ENCODE measurements around the gene HGS. TPM values are rescaled to one million over a fixed set of nuclear protein-coding genes. Genes with fewer than 3 reads are reported as not detected.

The HGS gene
- total RNA-seq, 2 donors from 2014 or later, result 114 to 130 TPM

DNA sequence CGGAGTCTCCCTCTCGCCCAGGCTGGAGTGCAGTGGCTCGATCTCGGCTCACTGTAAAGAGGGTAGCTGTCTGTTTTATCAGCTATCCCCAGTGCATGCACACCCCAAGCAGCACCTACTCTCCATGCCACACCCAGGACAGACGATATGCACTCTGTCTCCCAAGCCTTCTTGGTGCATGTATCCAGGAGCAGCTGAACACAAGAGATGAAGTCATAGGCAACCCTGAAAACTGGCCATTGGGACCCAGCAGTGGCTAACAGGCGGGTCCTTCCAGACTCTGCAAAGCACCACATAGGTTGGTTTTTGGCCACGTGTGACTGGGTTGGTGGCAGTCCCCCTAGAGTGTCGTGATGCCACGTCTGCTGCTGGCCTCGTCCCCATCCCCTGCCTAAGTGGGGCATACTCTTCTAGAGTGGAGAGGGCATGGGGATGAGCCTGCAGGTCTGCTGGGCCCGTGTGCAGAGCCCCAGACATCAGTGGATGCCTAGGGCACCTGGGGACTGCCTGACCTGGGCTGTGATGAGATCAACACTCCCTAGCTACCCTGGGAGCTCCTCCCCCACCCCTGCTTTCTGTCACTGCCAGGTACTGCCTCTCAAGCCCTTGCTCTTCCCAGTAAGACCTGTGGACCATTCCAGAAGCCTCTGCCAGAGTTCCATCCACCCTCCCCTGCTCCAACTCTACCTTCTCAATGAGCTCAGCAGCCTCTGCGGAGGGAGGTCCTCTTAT is 36.8 kb upstream of the HGS start:
- Mint-ChIP-seq H3K27ac (no peak overlapping the region), H3K36me3 (ENCODE audit: low read depth) (no peaks in the 10 kb centered on the region), H3K4me1 (peaks cover 4% of the 10 kb centered on the region), H3K27me3 (ENCODE audit: insufficient read depth) (peaks cover 26% of the 10 kb centered on the region), H3K9me3 (peaks cover 11% of the 10 kb centered on the region), H3K4me3 (peak overlapping the region; percentile 26)
- 81 to 83% methylated on average over 9 to 12 of the region's 12 CpGs for whole genome bisulfite sequencing, 2 experiments (ENCODE audit: insufficient coverage in 1 of 2, insufficient read length in 1 of 2)
- no peak overlapping the region for H3K9ac ChIP-seq (ENCODE audit: extremely low read depth, low read length, poor library complexity, severe bottlenecking)
- no peak overlapping the region for H3K27ac ChIP-seq (ENCODE audit: low read depth, low read length)
- peaks cover 6% of the 10 kb centered on the region for H3K9me3 ChIP-seq (ENCODE audit: control insufficient read depth, low read length)
- H3K4me1 ChIP-seq (ENCODE audit: control insufficient read depth, insufficient read depth, low read length), result no peaks in the 10 kb centered on the region
- no peak for TF ChIP-seq CTCF (conservative IDR thresholded peaks at IDR 0.05)
- no peaks in the 10 kb centered on the region for H3K36me3 ChIP-seq (ENCODE audit: control insufficient read depth, insufficient read depth, low read length)
- no peak for DNase-seq
- peaks cover 27% of the 10 kb centered on the region for H3K27me3 ChIP-seq (ENCODE audit: control insufficient read depth, insufficient read depth, low read length, poor library complexity, severe bottlenecking)
- H3K4me3 ChIP-seq (ENCODE audit: low read length), result no peak overlapping the region

- H3K36me3 Mint-ChIP-seq (ENCODE audit: low read depth), result no peaks in the 10 kb centered on the region
- no peak for DNase-seq
- Histone ChIP-seq H3K27ac (ENCODE audit: low read depth, low read length) (no peak overlapping the region), H3K27me3 (ENCODE audit: control insufficient read depth, insufficient read depth, low read length, poor library complexity, severe bottlenecking) (peaks cover 27% of the 10 kb centered on the region), H3K4me1 (ENCODE audit: control insufficient read depth, insufficient read depth, low read length) (no peaks in the 10 kb centered on the region), H3K9me3 (ENCODE audit: control insufficient read depth, low read length) (peaks cover 6% of the 10 kb centered on the region), H3K4me3 (ENCODE audit: low read length) (peak overlapping the region; percentile 35), H3K36me3 (ENCODE audit: control insufficient read depth, insufficient read depth, low read length) (no peaks in the 10 kb centered on the region), H3K9ac (ENCODE audit: extremely low read depth, low read length, poor library complexity, severe bottlenecking) (no peak overlapping the region)
- TF ChIP-seq CTCF (conservative IDR thresholded peaks at IDR 0.05), result no peak
- H3K4me1 Mint-ChIP-seq, result peaks cover 4% of the 10 kb centered on the region
- H3K9me3 Mint-ChIP-seq, result peaks cover 11% of the 10 kb centered on the region
- H3K4me3 Mint-ChIP-seq, result peak overlapping the region; percentile 26
- no peak overlapping the region for H3K27ac Mint-ChIP-seq
- 43 to 44% methylated on average over 18 to 21 of the region's 21 CpGs for WGBS, 2 experiments (ENCODE audit: insufficient coverage in 1 of 2, insufficient read length in 1 of 2)
- peaks cover 26% of the 10 kb centered on the region for H3K27me3 Mint-ChIP-seq (ENCODE audit: insufficient read depth)
Observed at GRCh38 chr17:81647640-81648012, 36.2 kb upstream of the HGS start.

DNA sequence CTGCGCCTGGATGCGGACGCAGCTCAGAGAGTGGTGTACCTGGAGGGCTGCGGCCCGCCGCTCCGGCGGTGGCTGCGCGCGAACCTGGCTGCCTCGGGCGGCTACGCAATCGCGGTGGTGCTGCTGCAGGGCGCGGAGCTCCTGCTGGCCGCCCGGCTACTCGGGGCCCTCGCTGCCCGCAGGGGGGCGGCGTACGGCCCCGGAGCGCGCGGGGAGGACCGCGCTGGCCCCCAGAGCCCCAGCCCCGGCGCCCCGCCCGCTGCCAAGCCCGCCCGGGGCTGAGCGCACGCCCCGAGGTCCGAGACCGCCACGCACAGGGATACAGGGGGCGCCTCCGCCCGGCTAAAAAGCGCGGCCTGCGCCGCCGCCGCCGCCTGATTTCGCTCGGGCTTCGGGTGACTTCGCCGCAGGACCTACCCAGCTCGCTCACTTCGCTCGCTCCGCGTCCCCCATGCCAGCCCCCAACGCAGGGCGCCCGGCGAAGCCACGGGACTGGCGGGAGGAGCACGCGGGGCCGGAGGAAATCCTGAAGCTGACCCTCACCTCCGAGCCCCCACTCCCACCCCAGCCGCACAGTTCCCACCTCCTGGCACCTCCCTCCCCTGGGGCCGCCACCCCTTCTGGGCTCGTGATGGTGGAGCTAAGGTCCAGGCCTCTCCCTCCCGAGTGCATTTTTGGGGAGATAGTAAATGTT is 35.7 kb upstream of the HGS start:
- peaks cover 6% of the 10 kb centered on the region for H3K9me3 ChIP-seq (ENCODE audit: control insufficient read depth, low read length)
- no peak overlapping the region for H3K27ac ChIP-seq (ENCODE audit: low read depth, low read length)
- TF ChIP-seq CTCF (conservative IDR thresholded peaks at IDR 0.05), result peak; percentile 19
- H3K4me3 Mint-ChIP-seq, result peak overlapping the region; percentile 27
- no peak overlapping the region for H3K9ac ChIP-seq (ENCODE audit: extremely low read depth, low read length, poor library complexity, severe bottlenecking)
- peaks cover 26% of the 10 kb centered on the region for H3K27me3 Mint-ChIP-seq (ENCODE audit: insufficient read depth)
- H3K4me1 Mint-ChIP-seq, result peaks cover 6% of the 10 kb centered on the region
- WGBS, 2 experiments (ENCODE audit: insufficient coverage in 1 of 2, insufficient read length in 1 of 2), result 8 to 11% methylated on average over 26 to 77 of the region's 78 CpGs
- peak overlapping the region; percentile 35 for H3K4me3 ChIP-seq (ENCODE audit: low read length)
- no peaks in the 10 kb centered on the region for H3K4me1 ChIP-seq (ENCODE audit: control insufficient read depth, insufficient read depth, low read length)
- H3K36me3 Mint-ChIP-seq (ENCODE audit: low read depth), result no peaks in the 10 kb centered on the region
- peak; percentile 61 for DNase-seq
- no peaks in the 10 kb centered on the region for H3K36me3 ChIP-seq (ENCODE audit: control insufficient read depth, insufficient read depth, low read length)
- H3K9me3 Mint-ChIP-seq, result peaks cover 11% of the 10 kb centered on the region
- H3K27ac Mint-ChIP-seq, result no peak overlapping the region
- peaks cover 27% of the 10 kb centered on the region for H3K27me3 ChIP-seq (ENCODE audit: control insufficient read depth, insufficient read depth, low read length, poor library complexity, severe bottlenecking)
